HEK293T (cell line): ENCODE measurements around the gene NWD2.

ENCODE experiments used
- BHLHE40 ChIP-seq: fragments of 450-650 bp; IDR thresholded peaks from 2 replicates; pipeline ENCODE4 v1.6.1; 2016; ENCODE audit warnings: mild to moderate bottlenecking, moderate library complexity, borderline replicate concordance
- ELF4 ChIP-seq: fragments of 450-650 bp; IDR thresholded peaks from 2 replicates; pipeline ENCODE4 v1.6.1; 2017; ENCODE audit warnings: antibody characterized with exemption
- FOXM1 ChIP-seq: fragments of 450-650 bp; IDR thresholded peaks from 2 replicates; pipeline ENCODE4 v1.6.1; 2017; ENCODE audit warnings: mild to moderate bottlenecking, borderline replicate concordance
- LEF1 ChIP-seq: fragments of 450-650 bp; IDR thresholded peaks from 2 replicates; pipeline ENCODE4 v1.6.1; 2017; ENCODE audit warnings: mild to moderate bottlenecking, borderline replicate concordance
- PKNOX1 ChIP-seq: fragments of 450-650 bp; IDR thresholded peaks from 2 replicates; pipeline ENCODE4 v1.6.1; 2016
- SUZ12 ChIP-seq: fragments of 450-650 bp; IDR thresholded peaks from 2 replicates; pipeline ENCODE4 v1.6.1; 2016; ENCODE audit warnings: mild to moderate bottlenecking
- TARDBP ChIP-seq: fragments of 450-650 bp; IDR thresholded peaks from 2 replicates; pipeline ENCODE4 v1.6.1; 2016

DNA sequence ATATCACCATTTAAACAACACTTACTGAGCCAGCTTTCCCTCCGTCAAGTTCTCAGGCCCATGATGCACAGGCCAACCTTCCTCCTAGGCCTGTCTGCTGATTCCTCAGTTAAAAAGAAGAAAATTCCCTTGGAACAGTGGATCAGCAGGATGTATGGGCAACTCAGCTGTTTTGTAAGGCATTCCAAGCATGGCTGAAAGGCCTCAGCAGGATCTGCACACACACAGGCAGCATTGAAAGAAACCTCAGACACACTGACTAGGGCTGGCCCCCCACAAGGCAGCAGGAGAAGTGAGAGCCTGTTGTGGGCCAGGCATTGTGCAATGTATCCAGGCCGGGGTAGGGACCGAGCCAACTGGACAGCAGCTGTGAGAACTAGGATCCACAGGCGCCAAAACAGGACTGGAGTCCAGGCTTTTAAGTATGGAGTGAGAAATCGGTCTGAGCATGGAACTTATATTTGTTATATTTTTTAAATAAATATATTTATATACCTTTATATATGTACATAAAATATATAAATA is 171.4 kb downstream of the NWD2 start:
- no peak for TF ChIP-seq SUZ12
- TF ChIP-seq LEF1: no peak
- no peak for TF ChIP-seq TARDBP
- TF ChIP-seq FOXM1: no peak
- TF ChIP-seq PKNOX1: no peak
- TF ChIP-seq BHLHE40: no peak
- TF ChIP-seq ELF4: no peak
